Ectodermal cell (in vitro differentiated cells): ENCODE measurements around the gene SLC25A21.
"Not testable (repeated sequence)": the region's sequence is repeated elsewhere in the genome, so short reads cannot be mapped to it uniquely, and the experiment has no call there.

Experiments used
- H3K27ac ChIP-seq: 2 replicates; pipeline ENCODE4 v1.7.0; 2013; ENCODE audit warnings: mild to moderate bottlenecking, low read depth, low read length; ENCODE audit not compliant: insufficient read depth, poor library complexity, severe bottlenecking
- H3K27me3 ChIP-seq: 2 replicates; pipeline ENCODE4 v1.7.0; 2013; ENCODE audit warnings: mild to moderate bottlenecking, low read length; ENCODE audit not compliant: insufficient read depth, control insufficient read depth, poor library complexity, severe bottlenecking
- H3K36me3 ChIP-seq: one replicate; pipeline ENCODE4 v1.7.0; 2013; ENCODE audit warnings: low read length; ENCODE audit not compliant: control insufficient read depth, insufficient read depth
- H3K4me1 ChIP-seq: one replicate; pipeline ENCODE4 v1.7.0; 2013; ENCODE audit warnings: low read length; ENCODE audit not compliant: control insufficient read depth, insufficient read depth
- H3K4me3 ChIP-seq: 2 replicates; pipeline ENCODE4 v1.7.0; 2013; ENCODE audit warnings: low read depth, low read length, control low read depth; ENCODE audit not compliant: insufficient read depth
- H3K9me3 ChIP-seq: 2 replicates; pipeline ENCODE4 v1.7.0; 2013; ENCODE audit warnings: mild to moderate bottlenecking, low read length, moderate library complexity; ENCODE audit not compliant: control insufficient read depth
- WGBS, 2 experiments: methylation state at CpG; one replicate each; pipeline ENCODE4 v1.1.7; 2013; ENCODE audit warnings: missing lambda C conversion rate in 2 of 2; 5-methylcytosine and 5-hydroxymethylcytosine counted together

The SLC25A21 gene

DNA sequence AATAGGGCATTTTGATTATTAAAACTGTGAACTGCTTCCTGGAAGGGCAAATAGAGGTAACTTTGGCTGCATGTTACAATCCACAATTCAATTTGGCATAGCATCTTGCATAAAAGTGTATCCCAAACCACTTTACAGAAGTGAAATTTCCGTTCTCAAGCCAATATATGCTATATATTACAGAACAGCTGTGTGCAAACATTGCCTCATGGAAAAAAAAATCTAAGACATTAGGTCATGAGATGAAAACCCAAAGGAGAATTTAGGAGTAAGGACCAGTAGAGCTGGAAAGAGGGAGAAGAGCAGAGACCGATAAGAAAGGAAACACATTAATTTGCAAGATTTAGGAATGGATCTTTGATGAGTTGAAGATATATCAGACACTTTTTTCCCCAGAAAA is 271.6 kb downstream of the SLC25A21 start:
- WGBS, 2 experiments, result 90 to 97% methylated on average over 2 of the region's 2 CpGs
- H3K27me3 ChIP-seq, result no peaks in the 10 kb centered on the region
- no peak overlapping the region for H3K27ac ChIP-seq
- H3K4me1 ChIP-seq, result no peaks in the 10 kb centered on the region
- no peak overlapping the region for H3K4me3 ChIP-seq
- no peaks in the 10 kb centered on the region for H3K9me3 ChIP-seq
- no peaks in the 10 kb centered on the region for H3K36me3 ChIP-seq

DNA sequence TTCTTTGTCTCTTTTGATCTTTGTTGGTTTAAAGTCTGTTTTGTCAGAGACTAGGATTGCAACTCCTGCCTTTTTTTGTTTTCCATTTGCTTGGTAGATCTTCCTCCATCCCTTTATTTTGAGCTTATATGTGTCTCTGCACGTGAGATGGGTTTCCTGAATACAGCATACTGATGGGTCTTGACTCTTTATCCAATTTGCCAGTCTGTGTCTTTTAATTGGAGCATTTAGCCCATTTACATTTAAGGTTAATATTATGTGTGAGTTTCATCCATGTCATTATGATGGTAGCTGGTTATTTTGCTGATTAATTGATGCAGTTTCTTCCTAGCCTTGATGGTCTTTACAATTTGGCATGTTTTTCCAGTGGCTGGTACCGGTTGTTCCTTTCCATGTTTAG is 276.1 kb downstream of the SLC25A21 start:
- H3K4me3 ChIP-seq, H3K36me3 ChIP-seq, H3K4me1 ChIP-seq, H3K27ac ChIP-seq, H3K27me3 ChIP-seq, H3K9me3 ChIP-seq: not testable (repeated sequence)
- WGBS, 2 experiments, result 92% methylated on average over 1 of the region's 2 CpGs; no CpG with 5 or more reads in 1 of the 2 experiments

DNA sequence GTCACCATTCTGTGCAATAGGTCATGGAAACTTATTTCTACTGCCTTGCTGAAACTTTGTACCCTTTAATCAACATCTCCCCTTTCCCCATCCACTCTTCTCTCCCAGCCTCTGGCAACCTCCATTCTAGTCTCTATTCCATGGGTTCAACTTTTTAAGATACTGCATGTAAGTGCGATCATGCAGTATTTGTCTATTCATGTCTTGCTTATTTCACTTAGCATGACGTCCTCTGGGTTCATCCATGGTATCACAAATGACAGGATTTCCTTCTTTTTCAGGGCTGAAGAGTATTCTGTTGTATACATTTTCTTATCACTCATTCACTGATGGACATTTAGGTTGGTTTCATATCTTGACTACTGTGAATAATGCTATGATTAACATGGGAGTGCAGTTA is 288.4 kb downstream of the SLC25A21 start:
- no peaks in the 10 kb centered on the region for H3K27me3 ChIP-seq
- no peak overlapping the region for H3K4me3 ChIP-seq
- H3K4me1 ChIP-seq, result no peaks in the 10 kb centered on the region
- H3K9me3 ChIP-seq, result no peaks in the 10 kb centered on the region
- WGBS, 2 experiments, result 88 to 93% methylated on average over 2 of the region's 2 CpGs
- H3K36me3 ChIP-seq, result no peaks in the 10 kb centered on the region
- no peak overlapping the region for H3K27ac ChIP-seq

DNA sequence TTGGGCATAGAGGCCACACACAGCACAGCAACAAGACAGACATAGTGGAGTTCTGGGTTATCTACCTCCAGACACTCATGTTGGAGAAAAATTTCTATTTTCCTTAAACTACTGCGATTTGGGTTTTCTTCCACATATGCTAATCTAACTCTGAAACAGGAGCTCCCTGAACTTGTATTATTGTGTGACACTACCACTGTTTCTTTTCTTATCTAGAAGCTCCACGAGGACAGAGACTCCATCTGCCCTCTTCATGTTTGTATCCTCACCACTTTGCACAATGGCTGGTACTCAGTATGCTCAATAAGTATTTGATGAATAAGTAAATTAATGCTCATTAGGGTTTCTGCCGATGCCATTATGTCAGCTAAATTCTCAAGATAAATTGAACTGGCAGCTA is 292.1 kb downstream of the SLC25A21 start:
- WGBS, 2 experiments, result 59 to 96% methylated on average over 2 to 3 of the region's 3 CpGs
- H3K36me3 ChIP-seq, result no peaks in the 10 kb centered on the region
- no peaks in the 10 kb centered on the region for H3K27me3 ChIP-seq
- no peak overlapping the region for H3K4me3 ChIP-seq
- no peaks in the 10 kb centered on the region for H3K4me1 ChIP-seq
- no peak overlapping the region for H3K27ac ChIP-seq
- no peaks in the 10 kb centered on the region for H3K9me3 ChIP-seq

GRCh38 chr14:36879558-36879957 is 292.8 kb downstream of the SLC25A21 start:
- Histone ChIP-seq H3K36me3 (no peaks in the 10 kb centered on the region), H3K27me3 (no peaks in the 10 kb centered on the region), H3K4me1 (no peaks in the 10 kb centered on the region), H3K4me3 (no peak overlapping the region), H3K27ac (no peak overlapping the region), H3K9me3 (no peaks in the 10 kb centered on the region)
- WGBS, 2 experiments, result 93 to 95% methylated on average over 2 of the region's 2 CpGs

DNA sequence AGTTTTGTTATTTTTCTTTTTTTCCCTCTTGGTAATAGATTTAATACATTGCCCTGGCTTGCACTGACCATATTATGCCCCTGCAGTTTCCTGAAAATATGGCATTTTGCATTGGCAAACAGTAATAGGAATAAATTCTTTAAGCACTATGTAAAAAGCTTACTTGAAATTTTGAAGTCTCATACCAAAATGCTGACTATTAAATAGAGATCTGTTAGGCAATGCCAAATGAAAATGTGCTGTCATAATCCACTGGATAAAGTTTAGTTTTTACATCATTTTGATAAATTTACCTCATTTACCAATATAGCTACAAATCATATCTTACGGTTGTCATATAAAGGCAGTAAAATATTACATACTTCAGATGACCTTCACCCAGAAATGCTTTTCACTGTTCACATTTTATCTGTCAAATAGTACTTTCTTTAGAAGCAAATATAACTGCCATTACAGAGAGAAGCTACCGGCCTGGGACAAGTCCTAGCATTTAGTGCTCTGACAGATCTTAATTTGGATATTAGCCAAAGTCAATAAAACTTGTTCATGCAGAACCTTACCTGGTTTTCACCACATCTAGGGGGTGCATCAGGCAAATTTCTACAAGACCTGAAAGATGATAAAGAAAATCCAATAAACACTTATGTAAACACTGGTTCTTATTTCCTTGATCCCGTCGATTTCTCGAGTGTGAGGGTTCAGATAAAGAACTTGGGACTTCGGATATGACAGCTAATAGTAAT is 297.8 kb downstream of the SLC25A21 start:
- H3K27ac ChIP-seq, result no peak overlapping the region
- no peaks in the 10 kb centered on the region for H3K4me1 ChIP-seq
- no peaks in the 10 kb centered on the region for H3K9me3 ChIP-seq
- H3K27me3 ChIP-seq, result no peaks in the 10 kb centered on the region
- H3K36me3 ChIP-seq, result no peaks in the 10 kb centered on the region
- no peak overlapping the region for H3K4me3 ChIP-seq
- WGBS, 2 experiments, result 78 to 79% methylated on average over 6 of the region's 6 CpGs

- 74 to 91% methylated on average over 4 to 5 of the region's 5 CpGs for WGBS, 2 experiments
- Histone ChIP-seq H3K27me3 (no peaks in the 10 kb centered on the region), H3K9me3 (no peaks in the 10 kb centered on the region), H3K4me3 (no peak overlapping the region), H3K27ac (no peak overlapping the region), H3K4me1 (no peaks in the 10 kb centered on the region), H3K36me3 (no peaks in the 10 kb centered on the region)
These were observed 301.6 kb downstream of the SLC25A21 start for GRCh38 chr14:36870776-36871175.

DNA sequence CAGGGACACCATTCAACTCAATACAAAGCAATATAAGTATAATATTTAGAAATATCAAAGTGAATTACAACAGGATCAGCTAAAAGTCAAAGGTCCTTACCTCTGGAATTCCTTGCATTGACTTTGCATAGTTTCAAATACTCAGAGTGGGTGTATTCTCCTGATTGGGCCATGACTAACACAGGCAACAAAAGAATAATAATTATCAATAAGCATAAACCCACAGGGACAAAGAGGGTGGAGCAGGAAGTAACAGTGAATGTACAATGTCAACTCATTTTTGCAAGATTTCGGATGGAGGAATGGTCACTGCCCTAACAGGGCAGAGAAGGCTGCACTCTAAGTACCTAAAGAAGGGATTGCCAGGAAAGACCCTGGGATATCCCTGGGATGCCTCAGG is 303.3 kb downstream of the SLC25A21 start:
- Histone ChIP-seq H3K27me3 (no peaks in the 10 kb centered on the region), H3K27ac (no peak overlapping the region), H3K4me3 (no peak overlapping the region), H3K9me3 (no peaks in the 10 kb centered on the region), H3K4me1 (no peaks in the 10 kb centered on the region), H3K36me3 (no peaks in the 10 kb centered on the region)
- 89 to 93% methylated on average over 1 of the region's 1 CpG for WGBS, 2 experiments

DNA sequence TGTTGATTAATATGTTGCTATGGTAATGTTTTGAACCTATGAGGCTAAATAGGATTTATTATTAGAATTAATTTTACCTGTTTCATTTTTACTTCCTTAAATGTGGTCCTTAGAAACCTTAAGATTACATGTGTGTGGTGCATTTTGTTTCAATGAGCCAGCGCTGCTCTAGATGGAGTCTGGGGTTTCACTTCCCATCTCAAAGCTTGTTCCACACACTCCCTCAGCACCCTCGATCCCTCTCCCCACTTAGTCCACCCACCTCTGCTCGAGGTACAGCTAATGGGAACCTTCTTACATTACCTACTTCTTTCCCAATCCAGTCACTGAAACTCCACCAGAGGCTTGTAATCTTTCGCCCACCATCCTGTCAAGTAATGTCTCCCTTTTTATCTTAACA is 305.5 kb downstream of the SLC25A21 start:
- no peaks in the 10 kb centered on the region for H3K27me3 ChIP-seq
- no peaks in the 10 kb centered on the region for H3K36me3 ChIP-seq
- WGBS, 2 experiments, result 88 to 93% methylated on average over 4 of the region's 4 CpGs
- no peaks in the 10 kb centered on the region for H3K9me3 ChIP-seq
- no peak overlapping the region for H3K4me3 ChIP-seq
- no peak overlapping the region for H3K27ac ChIP-seq
- no peaks in the 10 kb centered on the region for H3K4me1 ChIP-seq

- no peaks in the 10 kb centered on the region for H3K36me3 ChIP-seq
- no peak overlapping the region for H3K27ac ChIP-seq
- H3K4me1 ChIP-seq, result no peaks in the 10 kb centered on the region
- 85 to 100% methylated on average over 2 of the region's 3 CpGs for WGBS, 2 experiments
- no peaks in the 10 kb centered on the region for H3K9me3 ChIP-seq
- H3K4me3 ChIP-seq, result no peak overlapping the region
- H3K27me3 ChIP-seq, result no peaks in the 10 kb centered on the region
These were observed 309.1 kb downstream of the SLC25A21 start for GRCh38 chr14:36863271-36863670.

DNA sequence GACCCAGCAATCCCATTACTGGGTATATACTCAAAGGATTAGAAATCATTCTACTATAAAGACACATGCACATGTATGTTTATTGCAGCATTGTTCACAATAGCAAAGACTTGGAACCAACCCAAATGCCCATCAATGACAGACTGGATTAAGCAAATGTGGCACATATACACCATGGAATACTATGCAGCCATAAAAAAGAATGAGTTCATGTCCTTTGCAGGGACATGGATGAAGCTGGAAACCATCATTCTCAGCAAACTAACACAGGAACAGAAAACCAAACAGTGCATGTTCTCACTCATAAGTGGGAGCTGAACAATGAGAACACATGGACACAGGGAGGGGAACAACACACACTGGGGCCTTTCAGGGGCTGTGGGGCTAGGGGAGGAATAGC is 310.2 kb downstream of the SLC25A21 start:
- not testable (repeated sequence) for H3K4me1 ChIP-seq, H3K27me3 ChIP-seq, H3K27ac ChIP-seq, H3K36me3 ChIP-seq, H3K4me3 ChIP-seq, H3K9me3 ChIP-seq
